HFFc6 (cell line): ENCODE measurements around the gene ANKDD1B. TPM values are rescaled to one million over a fixed set of nuclear protein-coding genes. Genes with fewer than 3 reads are reported as not detected.
A peak's percentile ranks its signal among the peaks of the same experiment; 100 is the strongest.

Experiments used
- DNase-seq: peaks from one replicate; pipeline ENCODE4 v3.0.0-alpha.2; 2018
- H3K27ac Mint-ChIP-seq: 2 replicates; pipeline ENCODE4 v1.8.0; 2020; ENCODE audit warnings: mild to moderate bottlenecking, mixed read lengths
- H3K27me3 Mint-ChIP-seq: 2 replicates; pipeline ENCODE4 v1.8.0; 2021; ENCODE audit warnings: mild to moderate bottlenecking, moderate library complexity, mixed read lengths; ENCODE audit not compliant: insufficient read depth
- H3K36me3 Mint-ChIP-seq: 2 replicates; pipeline ENCODE4 v1.8.0; 2021; ENCODE audit warnings: low read depth, mixed read lengths
- H3K4me1 Mint-ChIP-seq: 2 replicates; pipeline ENCODE4 v1.8.0; 2020; ENCODE audit warnings: low read depth, mixed read lengths
- H3K4me3 Mint-ChIP-seq: 2 replicates; pipeline ENCODE4 v1.8.0; 2020; ENCODE audit warnings: mild to moderate bottlenecking, moderate library complexity, mixed read lengths
- H3K9me3 Mint-ChIP-seq: 2 replicates; pipeline ENCODE4 v1.8.0; 2020; ENCODE audit warnings: mild to moderate bottlenecking, mixed read lengths
- total RNA-seq, 6 experiments: library from RNA; stranded (reverse); fragmentation: NEBNext Ultra II Directional; extraction: Animal tissue kit (Norgen Biotek cat#: 25700); gene quantifications; 2 replicates in 1 of 6; 3 replicates in 5 of 6; pipeline ENCODE4 v1.2.3, GENCODE V29; 2021
- TF ChIP-seq, protein P1 (sequence below): fragments of 200-600 bp; sonication (generic); IDR thresholded peaks from 2 replicates; pipeline ENCODE4 v1.5.0; 2021; ENCODE audit warnings: antibody characterized with exemption, mild to moderate bottlenecking

The ANKDD1B gene
- total RNA-seq, 6 experiments from 2014 or later = 0.09 to 0.17 (median 0.14) TPM; not detected in 1

DNA sequence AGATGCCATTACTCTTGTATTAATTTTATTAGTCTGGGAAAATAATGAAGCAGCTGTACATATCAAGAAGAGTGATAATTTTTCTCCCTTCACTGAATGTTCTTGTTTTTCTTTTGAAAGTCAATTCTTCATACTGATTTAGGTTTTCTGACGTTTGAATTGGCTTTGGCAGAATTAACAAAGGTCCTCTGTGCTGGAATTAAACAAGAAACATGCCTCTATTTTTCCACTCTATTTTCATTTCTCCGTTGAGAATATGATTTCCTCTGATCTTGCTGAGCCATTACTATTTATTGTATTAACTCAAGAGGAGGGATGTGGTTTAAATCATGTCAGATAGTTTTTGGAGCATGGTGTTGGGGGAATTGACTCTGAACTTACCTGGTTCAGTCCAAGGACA, 42.3 kb downstream of the ANKDD1B start:
- Mint-ChIP-seq H3K9me3 (no peaks in the 10 kb centered on the region; the same call in 1 of the 2 replicates), H3K4me3 (no peak overlapping the region), H3K27ac (no peak overlapping the region), H3K27me3 (peaks cover 5% of the 10 kb centered on the region), H3K4me1 (peaks cover 30% of the 10 kb centered on the region), H3K36me3 (no peaks in the 10 kb centered on the region)
- TF ChIP-seq, protein P1, sequence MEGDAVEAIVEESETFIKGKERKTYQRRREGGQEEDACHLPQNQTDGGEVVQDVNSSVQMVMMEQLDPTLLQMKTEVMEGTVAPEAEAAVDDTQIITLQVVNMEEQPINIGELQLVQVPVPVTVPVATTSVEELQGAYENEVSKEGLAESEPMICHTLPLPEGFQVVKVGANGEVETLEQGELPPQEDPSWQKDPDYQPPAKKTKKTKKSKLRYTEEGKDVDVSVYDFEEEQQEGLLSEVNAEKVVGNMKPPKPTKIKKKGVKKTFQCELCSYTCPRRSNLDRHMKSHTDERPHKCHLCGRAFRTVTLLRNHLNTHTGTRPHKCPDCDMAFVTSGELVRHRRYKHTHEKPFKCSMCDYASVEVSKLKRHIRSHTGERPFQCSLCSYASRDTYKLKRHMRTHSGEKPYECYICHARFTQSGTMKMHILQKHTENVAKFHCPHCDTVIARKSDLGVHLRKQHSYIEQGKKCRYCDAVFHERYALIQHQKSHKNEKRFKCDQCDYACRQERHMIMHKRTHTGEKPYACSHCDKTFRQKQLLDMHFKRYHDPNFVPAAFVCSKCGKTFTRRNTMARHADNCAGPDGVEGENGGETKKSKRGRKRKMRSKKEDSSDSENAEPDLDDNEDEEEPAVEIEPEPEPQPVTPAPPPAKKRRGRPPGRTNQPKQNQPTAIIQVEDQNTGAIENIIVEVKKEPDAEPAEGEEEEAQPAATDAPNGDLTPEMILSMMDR = no peak
- DNase-seq = no peak

- Mint-ChIP-seq H3K4me1 (peaks cover 30% of the 10 kb centered on the region), H3K36me3 (no peaks in the 10 kb centered on the region), H3K27me3 (peaks cover 5% of the 10 kb centered on the region), H3K9me3 (no peaks in the 10 kb centered on the region), H3K27ac (no peak overlapping the region), H3K4me3 (no peak overlapping the region)
- TF ChIP-seq, protein P1 = no peak
- DNase-seq = no peak
These were observed 43.5 kb downstream of the ANKDD1B start for GRCh38 chr5:75654693-75655295.

DNA sequence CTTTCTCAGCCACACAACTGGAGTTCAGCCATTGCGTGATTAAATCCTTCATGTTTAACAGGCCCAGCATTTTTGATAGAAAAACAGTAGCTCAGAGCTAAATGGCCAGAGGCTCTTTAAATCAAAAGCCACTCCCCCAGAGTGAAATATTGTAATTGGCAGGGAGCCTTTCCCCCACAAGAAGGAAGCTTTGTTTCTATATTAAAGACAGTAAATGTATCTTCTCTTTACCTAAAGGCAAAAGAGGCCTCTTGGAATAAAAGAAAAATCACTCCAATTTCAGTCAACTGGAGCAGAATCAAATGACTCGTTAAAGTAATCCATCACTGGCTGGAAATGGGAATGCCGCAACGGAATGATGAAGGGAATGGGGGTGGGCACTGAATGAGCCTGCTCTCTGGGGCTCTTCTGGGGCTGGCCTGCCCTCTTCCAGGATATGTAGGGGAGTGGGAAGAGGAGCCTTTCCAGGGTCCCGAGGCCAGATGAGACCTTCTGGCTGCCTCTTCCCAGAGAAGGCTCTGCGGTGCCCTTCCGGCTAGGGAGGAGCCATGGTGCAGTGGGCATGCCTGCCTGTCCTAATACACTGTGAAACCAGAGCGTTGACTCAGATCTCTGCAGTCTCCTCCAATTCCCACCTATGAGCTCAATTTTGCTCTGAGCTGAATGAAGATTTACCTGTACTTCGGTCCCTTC, 45.2 kb downstream of the ANKDD1B start:
- TF ChIP-seq, protein P1 = no peak
- peak; percentile 25 for DNase-seq
- Mint-ChIP-seq H3K27ac (peak overlapping the region; percentile 72), H3K27me3 (peaks cover 5% of the 10 kb centered on the region), H3K4me3 (peak overlapping the region; percentile 86), H3K9me3 (no peaks in the 10 kb centered on the region), H3K4me1 (peaks cover 24% of the 10 kb centered on the region), H3K36me3 (no peaks in the 10 kb centered on the region)

DNA sequence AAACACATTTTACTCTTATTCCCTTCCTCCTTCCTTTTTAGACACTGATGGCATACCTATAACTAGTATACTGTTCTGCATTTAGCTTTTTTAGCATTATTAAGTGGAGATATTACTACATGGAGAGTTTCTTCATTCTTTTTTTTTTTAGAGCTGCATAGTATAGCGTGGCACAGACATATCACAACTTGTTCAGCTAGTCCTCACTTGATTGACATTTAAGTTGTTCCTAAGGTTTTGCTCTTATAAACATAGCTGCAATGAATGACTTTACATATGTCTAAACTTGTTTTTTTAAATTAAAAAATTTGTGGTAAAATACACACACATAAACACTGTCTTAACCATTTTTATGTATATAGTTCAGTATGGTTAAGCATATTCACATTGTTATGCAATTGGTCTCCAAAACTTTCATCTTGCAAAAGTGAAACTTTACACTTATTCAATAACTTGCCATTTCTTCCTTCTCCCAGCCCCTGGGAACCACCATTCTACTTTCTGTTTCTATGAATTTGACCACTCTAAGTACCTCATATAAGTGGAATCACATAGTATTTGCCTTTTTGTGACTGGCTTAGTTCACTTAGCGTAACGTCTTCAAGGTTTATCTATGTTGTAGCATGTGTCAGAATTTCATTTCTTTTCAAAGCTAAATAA, 48.7 kb downstream of the ANKDD1B start:
- Mint-ChIP-seq H3K4me3 (no peak overlapping the region), H3K36me3 (no peaks in the 10 kb centered on the region), H3K9me3 (no peaks in the 10 kb centered on the region), H3K27ac (no peak overlapping the region), H3K4me1 (peaks cover 15% of the 10 kb centered on the region), H3K27me3 (no peaks in the 10 kb centered on the region)
- DNase-seq = no peak
- TF ChIP-seq, protein P1 = no peak

- Mint-ChIP-seq H3K27ac (no peak overlapping the region), H3K4me1 (peaks cover 11% of the 10 kb centered on the region), H3K9me3 (no peaks in the 10 kb centered on the region), H3K36me3 (no peaks in the 10 kb centered on the region), H3K4me3 (no peak overlapping the region), H3K27me3 (no peaks in the 10 kb centered on the region)
- DNase-seq = no peak
- TF ChIP-seq, protein P1 = no peak
These were observed 49.6 kb downstream of the ANKDD1B start for GRCh38 chr5:75660678-75661465.
